HL-60 (cell line): Measurements from ENCODE around the gene MEPE.

ENCODE experiments used
- CTCF ChIP-seq: IDR thresholded peaks from one replicate; pipeline ENCODE4 v1.5.1; 2011; ENCODE audit warnings: low read length, control low read depth, inconsistent platforms; ENCODE audit not compliant: insufficient read depth
- GABPA ChIP-seq: IDR thresholded peaks from 2 replicates; pipeline ENCODE4 v1.6.1; 2012; ENCODE audit warnings: low read depth

GRCh38 chr4:87856816-87857215 is 24.0 kb downstream of the MEPE start:
- TF ChIP-seq CTCF (no peak), GABPA (no peak)
